Peyer's patch (tissue), 4 donors: ENCODE data around the gene NCL. TPM values are rescaled to one million over a fixed set of nuclear protein-coding genes. Genes with fewer than 3 reads are reported as not detected.

ENCODE experiments used
- DNase-seq, 3 donors: peaks; one replicate each; pipeline ENCODE4 v3.0.0-alpha.2; 2017 to 2019
- H3K27ac ChIP-seq, 4 donors: fragments of 200-600 bp; sonication (generic); one replicate each; pipeline ENCODE4 v1.5.1; 2016 to 2019
- H3K27me3 ChIP-seq, 2 donors: fragments of 200-600 bp; sonication (generic); one replicate each; pipeline ENCODE4 v1.5.1; 2019
- H3K36me3 ChIP-seq, 3 donors: fragments of 200-600 bp; sonication (generic); one replicate each; pipeline ENCODE4 v1.5.1; 2016 to 2019
- H3K4me1 ChIP-seq, 4 donors: fragments of 200-600 bp; sonication (generic); one replicate each; pipeline ENCODE4 v1.5.1; 2016 to 2019
- H3K4me3 ChIP-seq, 4 donors: fragments of 200-600 bp; sonication (generic); 1 replicate in 3 of 4; 2 replicates in 1 of 4; pipeline ENCODE4 v1.5.1; 2016 to 2019; ENCODE audit warnings: mild to moderate bottlenecking in 1 of 4
- H3K9me3 ChIP-seq, 4 donors: fragments of 200-600 bp; sonication (generic); one replicate each; pipeline ENCODE4 v1.5.1; 2016 to 2019; ENCODE audit warnings: mild to moderate bottlenecking in 1 of 4
- CTCF ChIP-seq, 6 experiments: fragments of 450-650 bp in 4 of 6; fragments of 200-600 bp in 2 of 6; sonication (generic) in 1 of 6; IDR thresholded peaks; one replicate each; pipeline ENCODE4 v1.5.1; 2017 to 2019; ENCODE audit warnings: antibody characterized with exemption in 6 of 6, mild to moderate bottlenecking in 3 of 6, moderate library complexity in 1 of 6
- POLR2A ChIP-seq, 2 donors: fragments of 450-650 bp; IDR thresholded peaks; one replicate each; pipeline ENCODE4 v1.5.1; 2017; ENCODE audit warnings: antibody characterized with exemption in 2 of 2, mild to moderate bottlenecking in 2 of 2, moderate library complexity in 2 of 2
- total RNA-seq, 4 donors: library from RNA; depleted of rRNA; stranded (reverse); fragments of >200 nt; gene quantifications; one replicate each; pipeline ENCODE4 v1.1.0, GENCODE V29; 2016

Gene NCL
- total RNA-seq, 4 donors from 2014 or later, result 80.7 to 661 (median 153) TPM

- Histone ChIP-seq H3K36me3 (peaks cover 0 to 1% (median 0%) of the 10 kb centered on the region in 3 donors), H3K27ac (no peak overlapping the region), H3K27me3 (no peaks in the 10 kb centered on the region), H3K4me3 (no peak overlapping the region), H3K4me1 (peaks cover 0 to 12% (median 7%) of the 10 kb centered on the region in 4 donors), H3K9me3 (no peaks in the 10 kb centered on the region)
- DNase-seq, result no peak
- no peak for TF ChIP-seq CTCF (IDR thresholded peaks at IDR 0.05)
- no peak for TF ChIP-seq POLR2A (IDR thresholded peaks at IDR 0.05)
Measured at GRCh38 chr2:231467613-231468530, 3.6 kb upstream of the NCL start.

GRCh38 chr2:231467016-231467545, 2.8 kb upstream of the NCL start:
- DNase-seq, result no peak
- peaks cover 0 to 20% (median 10%) of the 10 kb centered on the region in 4 donors for H3K4me1 ChIP-seq
- H3K27ac ChIP-seq, result no peak overlapping the region
- H3K27me3 ChIP-seq, result no peaks in the 10 kb centered on the region
- H3K36me3 ChIP-seq, result peaks cover 0 to 9% (median 0%) of the 10 kb centered on the region in 3 donors
- no peak overlapping the region for H3K4me3 ChIP-seq
- TF ChIP-seq CTCF (IDR thresholded peaks at IDR 0.05), result no peak
- no peak for TF ChIP-seq POLR2A (IDR thresholded peaks at IDR 0.05)
- no peaks in the 10 kb centered on the region for H3K9me3 ChIP-seq

- H3K4me3 ChIP-seq, result peak overlapping the region; percentile 69 to 89 (median 74)
- DNase-seq, result peak; percentile 99
- TF ChIP-seq CTCF (IDR thresholded peaks at IDR 0.05), result peak in 2 of 6 experiments; percentile 21 to 26
- no peak for TF ChIP-seq POLR2A (IDR thresholded peaks at IDR 0.05)
- no peaks in the 10 kb centered on the region for H3K9me3 ChIP-seq
- H3K27ac ChIP-seq, result peak overlapping the region; percentile 93 to 99 (median 96)
- H3K27me3 ChIP-seq, result no peaks in the 10 kb centered on the region
- H3K36me3 ChIP-seq, result peaks cover 0 to 31% (median 0%) of the 10 kb centered on the region in 3 donors
- H3K4me1 ChIP-seq, result peaks cover 0 to 20% (median 10%) of the 10 kb centered on the region in 4 donors
Measured at GRCh38 chr2:231464576-231465540, 574 bp upstream of the NCL start.

GRCh38 chr2:231462729-231463465, 1.4 kb downstream of the NCL start:
- Histone ChIP-seq H3K36me3 (peaks cover 0 to 50% (median 0%) of the 10 kb centered on the region in 3 donors), H3K4me1 (peaks cover 0 to 20% (median 10%) of the 10 kb centered on the region in 4 donors), H3K9me3 (no peaks in the 10 kb centered on the region), H3K4me3 (peak overlapping the region; percentile 69 to 89 (median 74)), H3K27ac (peak overlapping the region in 3 of 4 donors; percentile 94 to 99 (median 98)), H3K27me3 (no peaks in the 10 kb centered on the region)
- no peak for TF ChIP-seq CTCF (IDR thresholded peaks at IDR 0.05)
- no peak for DNase-seq
